Nucleus accumbens (tissue), 56 donors: ENCODE results near the gene SCNN1A.

Source experiments
- DNase-seq, 56 donors: peaks; one replicate each; lab custom pipeline; 2025; lab: John Stamatoyannopoulos, UW

SCNN1A gene

GRCh38 chr12:6375269-6376078 is at the start of gene SCNN1A:
Gene SCNN1A, minus strand, starts transcription at chr12:6375563. Its CDS starts 780 bp downstream, at chr12:6374783.
- no peak for DNase-seq

- no peak for DNase-seq
Observed at GRCh38 chr12:6424866-6425265, 49.5 kb upstream of the SCNN1A start.

- DNase-seq = no peak
Observed at GRCh38 chr12:6424008-6424347, 48.6 kb upstream of the SCNN1A start.

- DNase-seq = peak in 50 of 56 donors; percentile 12 to 88 (median 64)
Observed at GRCh38 chr12:6423267-6424007, 48.1 kb upstream of the SCNN1A start.

- no peak for DNase-seq
Observed at GRCh38 chr12:6420364-6420763, 45.0 kb upstream of the SCNN1A start.

GRCh38 chr12:6418796-6419195 is 43.4 kb upstream of the SCNN1A start:
- DNase-seq = no peak

GRCh38 chr12:6416596-6416995 is 41.2 kb upstream of the SCNN1A start:
- DNase-seq = peak in 3 of 56 donors; percentile 9 to 26 (median 9)

- DNase-seq = no peak
Observed at GRCh38 chr12:6407236-6407954, 32.0 kb upstream of the SCNN1A start.

- DNase-seq = no peak
Observed at GRCh38 chr12:6405963-6406362, 30.6 kb upstream of the SCNN1A start.

GRCh38 chr12:6404390-6404789 is 29.0 kb upstream of the SCNN1A start:
- no peak for DNase-seq

- DNase-seq = no peak
Observed at GRCh38 chr12:6399884-6400644, 24.7 kb upstream of the SCNN1A start.

- no peak for DNase-seq
Observed at GRCh38 chr12:6396031-6396430, 20.7 kb upstream of the SCNN1A start.

- no peak for DNase-seq
Observed at GRCh38 chr12:6394398-6394797, 19.0 kb upstream of the SCNN1A start.

- DNase-seq = no peak
Observed at GRCh38 chr12:6393109-6393508, 17.7 kb upstream of the SCNN1A start.

GRCh38 chr12:6392504-6392903 is 17.1 kb upstream of the SCNN1A start:
- DNase-seq = no peak

- DNase-seq = no peak
Observed at GRCh38 chr12:6391013-6391412, 15.7 kb upstream of the SCNN1A start.

GRCh38 chr12:6390084-6390799 is 14.9 kb upstream of the SCNN1A start:
- no peak for DNase-seq

- no peak for DNase-seq
Observed at GRCh38 chr12:6387541-6387940, 12.2 kb upstream of the SCNN1A start.

GRCh38 chr12:6386491-6386890 is 11.1 kb upstream of the SCNN1A start:
- no peak for DNase-seq

GRCh38 chr12:6386038-6386437 is 10.7 kb upstream of the SCNN1A start:
- no peak for DNase-seq
